ENCODE results near the gene HMGCL. TPM values are rescaled to one million over a fixed set of nuclear protein-coding genes. Genes with fewer than 3 reads are reported as not detected.

The HMGCL gene
- total and polyA plus RNA-seq, 3 donors from 2014 or later: 38.8 to 54.3 (median 48.2) TPM

DNA sequence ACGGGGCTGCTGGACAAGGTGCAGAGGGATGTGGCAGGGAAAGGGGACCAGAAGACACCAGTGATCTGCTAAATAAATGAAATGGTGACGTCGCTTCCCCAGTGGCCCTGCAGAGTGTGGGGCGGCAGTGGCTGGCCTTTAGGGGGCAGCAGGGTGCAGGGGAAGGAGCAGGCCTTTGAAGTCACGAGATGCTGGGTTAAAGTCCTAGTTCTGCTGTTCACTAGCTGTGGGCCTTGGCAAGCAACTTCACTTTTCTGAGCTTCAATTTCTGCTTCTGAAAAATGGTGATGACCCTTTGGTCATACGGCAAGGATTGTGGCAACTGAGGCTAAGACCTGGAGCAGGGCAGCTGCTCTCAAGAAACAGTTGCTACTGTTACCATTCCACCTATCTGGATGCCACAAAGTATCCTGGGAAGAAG lies 15.5 kb downstream of the HMGCL start:
- H3K27ac ChIP-seq: no peak overlapping the region
- intact Hi-C loops (cut with DNase I; ENCODE audit: low total_unique reads): no loop called here

DNA sequence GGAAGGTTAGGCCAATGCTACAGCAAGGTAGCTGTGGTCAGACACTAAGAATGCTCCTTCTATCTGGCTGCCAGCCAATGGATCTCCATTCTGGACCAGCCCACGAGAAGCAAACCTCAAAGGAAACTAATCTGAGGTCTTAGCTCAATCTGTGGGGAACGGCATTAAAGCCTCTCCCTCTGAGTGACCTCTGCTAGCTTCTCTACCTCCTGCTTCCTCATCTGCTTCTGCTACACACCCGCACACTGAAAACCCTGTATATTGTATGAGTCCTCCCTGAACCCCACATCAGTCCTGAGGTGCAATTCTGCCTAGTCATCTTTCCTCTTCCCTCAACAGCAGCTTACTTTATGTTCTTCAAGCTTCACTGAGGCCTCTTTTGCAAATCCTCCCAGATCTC lies 17.8 kb downstream of the HMGCL start:
- Histone ChIP-seq H3K36me3 (ENCODE audit: low read depth, missing control alignments) (no peaks in the 10 kb centered on the region), H3K27me3 (no peaks in the 10 kb centered on the region), H3K27ac (no peak overlapping the region), H3K4me3 (no peak overlapping the region), H3K4me1 (peaks cover 18% of the 10 kb centered on the region), H3K9me3 (no peaks in the 10 kb centered on the region)
- no peak for DNase-seq
- intact Hi-C loops (cut with DNase I; ENCODE audit: low total_unique reads): no loop called here
- 69 to 74% methylated on average over 3 of the region's 3 CpGs for WGBS, 2 donors
- TF ChIP-seq CTCF (IDR thresholded peaks at IDR 0.05): no peak
- no peak for TF ChIP-seq POLR2A (IDR thresholded peaks at IDR 0.05)

More for the DNA sequence above, 15.5 kb downstream of the HMGCL start:
- Histone ChIP-seq H3K4me1 (peaks cover 10% of the 10 kb centered on the region), H3K36me3 (ENCODE audit: low read depth, missing control alignments) (no peaks in the 10 kb centered on the region), H3K9me3 (no peaks in the 10 kb centered on the region), H3K27me3 (no peaks in the 10 kb centered on the region), H3K4me3 (no peak overlapping the region)
- peak; percentile 70 for DNase-seq
- TF ChIP-seq POLR2A (IDR thresholded peaks at IDR 0.05) (no peak), CTCF (IDR thresholded peaks at IDR 0.05) (peak; percentile 38 to 60 (median 47))
- 47 to 56% methylated on average over 6 of the region's 6 CpGs for WGBS, 2 donors

DNA sequence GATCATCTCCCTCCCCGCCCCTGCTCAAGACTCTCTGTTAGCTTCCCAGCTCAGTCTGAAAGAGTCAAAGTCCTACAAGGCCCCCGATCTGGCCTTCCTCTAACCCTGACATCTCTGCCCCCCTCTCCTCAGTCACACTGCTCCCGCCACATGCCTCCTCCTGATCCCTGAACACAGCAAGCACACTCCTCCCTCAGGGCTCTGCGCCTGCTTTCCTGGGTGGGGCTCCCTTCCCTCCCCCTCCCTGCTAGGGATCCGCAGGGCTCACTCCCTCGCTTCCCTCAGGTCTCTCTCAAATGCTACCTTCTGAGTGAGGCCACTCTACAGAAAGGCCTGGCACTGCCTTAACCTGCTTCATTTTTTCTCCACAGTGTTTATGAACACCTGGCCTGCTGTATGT lies 18.9 kb downstream of the HMGCL start:
- no peak for DNase-seq
- Histone ChIP-seq H3K27me3 (no peaks in the 10 kb centered on the region), H3K4me3 (no peak overlapping the region), H3K36me3 (ENCODE audit: low read depth, missing control alignments) (no peaks in the 10 kb centered on the region), H3K9me3 (no peaks in the 10 kb centered on the region), H3K27ac (no peak overlapping the region), H3K4me1 (peaks cover 30% of the 10 kb centered on the region)
- TF ChIP-seq POLR2A (IDR thresholded peaks at IDR 0.05): no peak
- no peak for TF ChIP-seq CTCF (IDR thresholded peaks at IDR 0.05)
- 81 to 93% methylated on average over 6 of the region's 6 CpGs for WGBS, 2 donors
- intact Hi-C loops (cut with DNase I; ENCODE audit: low total_unique reads): no loop called here

DNA sequence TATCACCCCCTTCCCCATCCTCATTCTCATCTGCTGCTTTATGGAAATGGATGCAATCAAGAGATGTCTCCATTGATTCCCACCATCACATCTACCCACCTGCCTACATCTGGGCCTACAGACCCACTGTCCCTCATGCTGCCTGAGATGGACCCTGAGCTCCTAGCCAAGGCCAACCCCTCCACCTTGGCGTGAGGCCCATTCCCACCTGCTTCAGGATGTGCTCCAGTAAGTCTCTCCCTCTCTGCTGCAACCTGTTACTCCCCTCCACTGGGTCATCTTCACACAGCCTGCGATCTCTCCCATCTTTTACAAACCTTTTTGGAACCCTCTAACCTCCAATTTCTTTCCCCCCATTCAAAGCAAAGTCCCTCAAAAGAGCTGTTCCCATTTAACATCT lies 20.2 kb downstream of the HMGCL start:
- no peaks in the 10 kb centered on the region for H3K36me3 ChIP-seq (ENCODE audit: low read depth, missing control alignments)
- WGBS, 2 donors: 94 to 98% methylated on average over 2 of the region's 2 CpGs

More for the DNA sequence above, 20.2 kb downstream of the HMGCL start:
- no peak overlapping the region for H3K4me3 ChIP-seq
- H3K27ac ChIP-seq: no peak overlapping the region
- no peak for DNase-seq
- H3K9me3 ChIP-seq: no peaks in the 10 kb centered on the region
- H3K27me3 ChIP-seq: no peaks in the 10 kb centered on the region
- peaks cover 27% of the 10 kb centered on the region for H3K4me1 ChIP-seq
- intact Hi-C loops (cut with DNase I; ENCODE audit: low total_unique reads): no loop called here
- TF ChIP-seq POLR2A (IDR thresholded peaks at IDR 0.05) (no peak), CTCF (IDR thresholded peaks at IDR 0.05) (no peak)
